Heart left ventricle (tissue), 16 donors: ENCODE measurements around the gene STIM2. TPM values are rescaled to one million over a fixed set of nuclear protein-coding genes. Genes with fewer than 3 reads are reported as not detected.

Experiments
- ATAC-seq, 4 donors: fragments of 200-7000 bp; cut with Tn5 transposase; one replicate each; pipeline ENCODE4 v1.9.1; 2020 to 2022; ENCODE audit warnings: moderate library complexity in 4 of 4, mild to moderate bottlenecking in 3 of 4, moderate number of reproducible peaks in 1 of 4
- DNase-seq, 5 donors: peaks; one replicate each; pipeline ENCODE4 v3.0.0-alpha.2; 2020
- H3K27ac ChIP-seq, 12 donors: fragments of 200-600 bp; sonication (generic) in 4 of 12; one replicate each; pipeline versions ENCODE4 v1.5.0 to v1.8.0; 2016 to 2022; ENCODE audit warnings: mild to moderate bottlenecking in 2 of 12
- H3K27me3 ChIP-seq, 9 donors: fragments of 200-600 bp; sonication (generic) in 2 of 9; one replicate each; pipeline versions ENCODE4 v1.5.1 to v1.8.0; 2016 to 2022; ENCODE audit warnings: mild to moderate bottlenecking in 3 of 9
- H3K36me3 ChIP-seq, 9 donors: fragments of 200-600 bp; sonication (generic) in 2 of 9; one replicate each; pipeline versions ENCODE4 v1.5.0 to v1.8.0; 2018 to 2022; ENCODE audit warnings: mild to moderate bottlenecking in 2 of 9
- H3K4me1 ChIP-seq, 12 donors: fragments of 200-600 bp; sonication (generic) in 4 of 12; one replicate each; pipeline versions ENCODE4 v1.5.0 to v1.8.0; 2016 to 2022; ENCODE audit warnings: mild to moderate bottlenecking in 3 of 12
- H3K4me3 ChIP-seq, 12 donors: fragments of 200-600 bp; sonication (generic) in 4 of 12; one replicate each; pipeline versions ENCODE4 v1.5.0 to v1.8.0; 2017 to 2022; ENCODE audit warnings: mild to moderate bottlenecking in 9 of 12, moderate library complexity in 4 of 12
- H3K9me3 ChIP-seq, 12 donors: fragments of 200-600 bp; sonication (generic) in 4 of 12; one replicate each; pipeline versions ENCODE4 v1.5.0 to v1.8.0; 2016 to 2022; ENCODE audit warnings: mild to moderate bottlenecking in 1 of 12
- POLR2A ChIP-seq, 2 donors: fragments of 450-650 bp; IDR thresholded peaks; one replicate each; pipeline ENCODE4 v1.6.1; 2017; ENCODE audit warnings: antibody characterized with exemption in 2 of 2, mild to moderate bottlenecking in 2 of 2, moderate library complexity in 2 of 2
- WGBS, 4 donors: extraction: QIAGEN DNeasy Blood & Tissue Kit in 2 of 4; methylation state at CpG; one replicate each; pipeline versions ENCODE4 v1.1.5 to v1.1.7; 2013 to 2018; 5-methylcytosine and 5-hydroxymethylcytosine counted together
- intact Hi-C, 10 donors: fragments of 100-400 bp; cut with DNase I; formaldehyde crosslinking; loops; one replicate each; pipeline versions ENCODE4 v1.11.1 to v1.14.2; 2022
- polyA plus RNA-seq, 2 donors: library from polyadenylated mRNA; stranded (reverse); fragments of 200-250 nt; gene quantifications; one replicate each; pipeline ENCODE4 v1.2.3, GENCODE V29; 2013
- total RNA-seq, 9 donors: library from RNA; depleted of rRNA in 2 of 9; stranded (reverse); fragments of >200 nt in 2 of 9; fragmentation: NEBNext Ultra II Directional in 3 of 9; extraction: Animal tissue kit (Norgen Biotek cat#: 25700) in 3 of 9; gene quantifications; one replicate each; pipeline versions ENCODE4 v1.1.0 to v1.2.4, GENCODE V29; 2016 to 2023
- TF ChIP-seq, protein P1 (sequence below), 12 donors: fragments of 200-600 bp; sonication (generic) in 4 of 12; IDR thresholded peaks; one replicate each; pipeline versions ENCODE4 v1.5.0 to v1.8.0; 2018 to 2022; ENCODE audit warnings: antibody characterized with exemption in 12 of 12, mild to moderate bottlenecking in 5 of 12
- donor health status: ischemic (EF 13 %, LVEDD 7.1; RV severe dilation, severe dysfunction).
- donor health status: healthy with polysubstance abuse.
- donor health status: DM: no; HTN: yes; CAD: no.
- donor health status: DM: no; HTN: no; CAD: no.
- donor health status: ischemic (EF 25% LVEDD 6.9; RV normal size, moderate dysfunction).
- donor health status: ischemic (EF 25% LVEDD 5.7; RV mildly dilated, moderate dysfunction).
- donor health status: healthy.
- donor health status: DM: yes; HTN: yes; CAD: no.
- donor health status: ischemic (EF 35%, LVEDD 5.7; RV mildly dilated, moderate dysfunction).
- donor health status: nonischemic (EF 11% LVEDD 7.7; RV severe dilation, severe dysfunction).
- donor health status: DM: yes; HTN: yes; CAD: no.
- donor health status: PGD.
- donor health status: ischemic (EF 29% LVEDD 5.4; RV normal size, mild dysfunction).
- donor health status: nonischemic (EF 23%, LVEDD 6.1; RV moderate dilation, normal function).

The STIM2 gene
- total and polyA plus RNA-seq, 11 donors: 4.6 to 17.3 (median 8.8) TPM

GRCh38 chr4:27058819-27059406 lies 198.3 kb downstream of the STIM2 start:
- Histone ChIP-seq H3K36me3 (no peaks in the 10 kb centered on the region), H3K4me1 (no peaks in the 10 kb centered on the region), H3K9me3 (no peaks in the 10 kb centered on the region), H3K27ac (no peak overlapping the region), H3K27me3 (peaks cover 0 to 11% (median 0%) of the 10 kb centered on the region in 9 donors), H3K4me3 (no peak overlapping the region)
- DNase-seq: no peak
- WGBS, 4 donors: 45 to 62% (median 46%) methylated on average over 5 of the region's 5 CpGs
- no peak for ATAC-seq
- intact Hi-C loops: no loop called here
- no peak for TF ChIP-seq POLR2A (IDR thresholded peaks at IDR 0.05)
- TF ChIP-seq, protein P1, sequence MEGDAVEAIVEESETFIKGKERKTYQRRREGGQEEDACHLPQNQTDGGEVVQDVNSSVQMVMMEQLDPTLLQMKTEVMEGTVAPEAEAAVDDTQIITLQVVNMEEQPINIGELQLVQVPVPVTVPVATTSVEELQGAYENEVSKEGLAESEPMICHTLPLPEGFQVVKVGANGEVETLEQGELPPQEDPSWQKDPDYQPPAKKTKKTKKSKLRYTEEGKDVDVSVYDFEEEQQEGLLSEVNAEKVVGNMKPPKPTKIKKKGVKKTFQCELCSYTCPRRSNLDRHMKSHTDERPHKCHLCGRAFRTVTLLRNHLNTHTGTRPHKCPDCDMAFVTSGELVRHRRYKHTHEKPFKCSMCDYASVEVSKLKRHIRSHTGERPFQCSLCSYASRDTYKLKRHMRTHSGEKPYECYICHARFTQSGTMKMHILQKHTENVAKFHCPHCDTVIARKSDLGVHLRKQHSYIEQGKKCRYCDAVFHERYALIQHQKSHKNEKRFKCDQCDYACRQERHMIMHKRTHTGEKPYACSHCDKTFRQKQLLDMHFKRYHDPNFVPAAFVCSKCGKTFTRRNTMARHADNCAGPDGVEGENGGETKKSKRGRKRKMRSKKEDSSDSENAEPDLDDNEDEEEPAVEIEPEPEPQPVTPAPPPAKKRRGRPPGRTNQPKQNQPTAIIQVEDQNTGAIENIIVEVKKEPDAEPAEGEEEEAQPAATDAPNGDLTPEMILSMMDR (IDR thresholded peaks at IDR 0.05): no peak

DNA sequence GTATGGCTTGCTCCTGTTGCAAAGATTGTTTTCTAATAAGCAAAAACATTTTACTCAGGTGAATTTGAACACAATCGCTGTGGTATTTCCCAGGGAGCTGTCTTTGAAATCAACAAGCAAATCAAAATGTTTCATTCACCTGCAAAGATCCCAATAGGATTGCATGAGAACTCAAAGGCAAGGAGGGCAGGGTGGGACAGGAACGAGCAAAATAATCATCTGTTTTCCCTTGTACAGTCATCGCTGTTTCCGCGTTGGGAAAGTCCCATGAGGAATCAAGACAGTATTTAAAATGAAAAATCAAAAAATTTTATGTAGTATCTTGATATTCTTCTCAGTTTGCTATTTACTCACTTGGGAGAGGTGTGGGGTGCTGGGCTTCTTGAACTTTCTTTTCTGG lies 198.8 kb downstream of the STIM2 start:
- H3K27ac ChIP-seq: no peak overlapping the region
- H3K36me3 ChIP-seq: no peaks in the 10 kb centered on the region
- H3K4me1 ChIP-seq: no peaks in the 10 kb centered on the region
- H3K27me3 ChIP-seq: peaks cover 0 to 11% (median 0%) of the 10 kb centered on the region in 9 donors
- H3K9me3 ChIP-seq: no peaks in the 10 kb centered on the region
- ATAC-seq: no peak
- DNase-seq: no peak
- TF ChIP-seq, protein P1 (IDR thresholded peaks at IDR 0.05): no peak
- TF ChIP-seq POLR2A (IDR thresholded peaks at IDR 0.05): no peak
- WGBS, 4 donors: 60 to 71% (median 63%) methylated on average over 5 of the region's 5 CpGs
- no peak overlapping the region for H3K4me3 ChIP-seq
- intact Hi-C loops: no loop called here

GRCh38 chr4:27062256-27062655 lies 201.6 kb downstream of the STIM2 start:
- Histone ChIP-seq H3K27ac (no peak overlapping the region), H3K4me1 (peaks cover 0 to 8% (median 0%) of the 10 kb centered on the region in 12 donors), H3K27me3 (peaks cover 0 to 11% (median 0%) of the 10 kb centered on the region in 9 donors), H3K36me3 (no peaks in the 10 kb centered on the region), H3K4me3 (no peak overlapping the region), H3K9me3 (no peaks in the 10 kb centered on the region)
- no peak for DNase-seq
- no peak for TF ChIP-seq POLR2A (IDR thresholded peaks at IDR 0.05)
- TF ChIP-seq, protein P1 (IDR thresholded peaks at IDR 0.05): no peak
- intact Hi-C loops: no loop called here
- 81 to 88% (median 85%) methylated on average over 7 of the region's 7 CpGs for WGBS, 4 donors
- no peak for ATAC-seq

DNA sequence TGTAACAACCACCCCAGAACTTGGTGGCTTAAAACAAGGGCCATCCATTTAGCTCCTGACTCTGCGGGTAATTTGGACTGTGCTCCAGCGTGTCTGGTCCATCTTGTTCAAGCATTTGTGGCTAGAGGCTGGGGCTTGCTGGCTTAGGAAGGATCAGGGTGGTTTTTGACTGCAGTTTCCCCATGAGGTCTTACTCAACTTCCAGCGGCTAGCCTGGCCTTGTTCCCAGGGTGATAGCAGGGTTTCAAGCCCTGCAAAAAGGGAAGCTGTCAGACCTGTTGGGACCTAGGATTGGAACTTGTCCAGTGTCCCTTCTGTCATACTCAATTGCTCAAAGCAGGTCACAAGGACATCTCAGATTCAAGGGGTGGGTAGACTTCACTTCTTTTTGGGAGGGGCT lies 205.9 kb downstream of the STIM2 start:
- H3K4me1 ChIP-seq: peaks cover 0 to 26% (median 0%) of the 10 kb centered on the region in 12 donors
- H3K36me3 ChIP-seq: no peaks in the 10 kb centered on the region
- intact Hi-C loops: no loop called here
- H3K9me3 ChIP-seq: no peaks in the 10 kb centered on the region
- TF ChIP-seq, protein P1 (IDR thresholded peaks at IDR 0.05): no peak
- TF ChIP-seq POLR2A (IDR thresholded peaks at IDR 0.05): no peak
- DNase-seq: peak in 1 of 5 donors; percentile 51
- no peak overlapping the region for H3K4me3 ChIP-seq
- WGBS, 4 donors: 65 to 78% (median 69%) methylated on average over 3 of the region's 3 CpGs
- no peak overlapping the region for H3K27ac ChIP-seq
- peak in 1 of 4 donors; percentile 59 for ATAC-seq
- H3K27me3 ChIP-seq: peaks cover 0 to 5% (median 0%) of the 10 kb centered on the region in 9 donors
